ENCODE measurements around the gene IPO7. TPM values are rescaled to one million over a fixed set of nuclear protein-coding genes. Genes with fewer than 3 reads are reported as not detected.

IPO7 gene
- total and polyA plus RNA-seq, 2 of the 13 experiments (the other 11 are each of a cell fraction or from before 2014, with no cell fraction given): 59.4 to 98.4 TPM

DNA sequence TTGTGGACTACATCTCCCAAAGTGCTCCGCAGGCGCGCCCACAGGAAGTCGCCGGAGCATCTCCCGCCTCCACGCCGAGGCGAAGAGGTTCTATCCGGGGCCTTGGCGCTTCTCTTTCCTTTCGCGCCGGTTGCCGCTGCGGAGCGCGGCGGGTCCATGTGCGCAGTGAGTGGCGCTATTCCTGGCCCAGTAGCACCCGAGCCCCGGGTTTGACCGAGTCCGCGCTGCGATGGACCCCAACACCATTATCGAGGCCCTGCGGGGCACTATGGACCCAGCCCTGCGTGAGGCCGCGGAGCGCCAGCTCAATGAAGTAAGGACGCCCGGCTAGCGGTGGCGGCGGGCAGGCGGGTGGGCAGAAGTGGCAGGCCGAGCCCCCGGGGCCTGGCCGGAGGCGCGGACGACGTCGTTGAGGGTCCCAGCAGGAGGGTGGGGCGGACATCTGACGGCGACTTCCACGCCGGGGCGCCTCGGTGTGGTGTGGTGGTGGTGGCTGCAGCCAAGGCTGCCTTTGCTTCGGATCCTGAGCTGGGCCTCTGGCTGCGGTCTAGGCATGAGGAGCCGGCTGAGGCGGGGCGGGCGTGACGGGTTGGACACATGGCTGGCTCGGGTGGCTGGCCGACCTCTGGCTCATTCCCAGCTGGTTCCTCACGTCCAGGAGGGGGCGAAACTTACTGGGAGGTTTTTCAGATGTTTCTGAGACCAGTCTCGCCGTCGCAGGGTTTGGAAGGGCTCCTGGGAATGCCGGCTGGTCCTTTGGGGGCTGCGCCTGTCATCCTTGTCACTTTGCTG lies at the start of gene IPO7 (continued):
- TF ChIP-seq, protein P1, sequence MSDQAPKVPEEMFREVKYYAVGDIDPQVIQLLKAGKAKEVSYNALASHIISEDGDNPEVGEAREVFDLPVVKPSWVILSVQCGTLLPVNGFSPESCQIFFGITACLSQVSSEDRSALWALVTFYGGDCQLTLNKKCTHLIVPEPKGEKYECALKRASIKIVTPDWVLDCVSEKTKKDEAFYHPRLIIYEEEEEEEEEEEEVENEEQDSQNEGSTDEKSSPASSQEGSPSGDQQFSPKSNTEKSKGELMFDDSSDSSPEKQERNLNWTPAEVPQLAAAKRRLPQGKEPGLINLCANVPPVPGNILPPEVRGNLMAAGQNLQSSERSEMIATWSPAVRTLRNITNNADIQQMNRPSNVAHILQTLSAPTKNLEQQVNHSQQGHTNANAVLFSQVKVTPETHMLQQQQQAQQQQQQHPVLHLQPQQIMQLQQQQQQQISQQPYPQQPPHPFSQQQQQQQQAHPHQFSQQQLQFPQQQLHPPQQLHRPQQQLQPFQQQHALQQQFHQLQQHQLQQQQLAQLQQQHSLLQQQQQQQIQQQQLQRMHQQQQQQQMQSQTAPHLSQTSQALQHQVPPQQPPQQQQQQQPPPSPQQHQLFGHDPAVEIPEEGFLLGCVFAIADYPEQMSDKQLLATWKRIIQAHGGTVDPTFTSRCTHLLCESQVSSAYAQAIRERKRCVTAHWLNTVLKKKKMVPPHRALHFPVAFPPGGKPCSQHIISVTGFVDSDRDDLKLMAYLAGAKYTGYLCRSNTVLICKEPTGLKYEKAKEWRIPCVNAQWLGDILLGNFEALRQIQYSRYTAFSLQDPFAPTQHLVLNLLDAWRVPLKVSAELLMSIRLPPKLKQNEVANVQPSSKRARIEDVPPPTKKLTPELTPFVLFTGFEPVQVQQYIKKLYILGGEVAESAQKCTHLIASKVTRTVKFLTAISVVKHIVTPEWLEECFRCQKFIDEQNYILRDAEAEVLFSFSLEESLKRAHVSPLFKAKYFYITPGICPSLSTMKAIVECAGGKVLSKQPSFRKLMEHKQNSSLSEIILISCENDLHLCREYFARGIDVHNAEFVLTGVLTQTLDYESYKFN (CRISPR knock-in tag; conservative IDR thresholded peaks at IDR 0.05): peak; percentile 19; the same call in 1 of the 2 replicates
- TF ChIP-seq, protein P2, sequence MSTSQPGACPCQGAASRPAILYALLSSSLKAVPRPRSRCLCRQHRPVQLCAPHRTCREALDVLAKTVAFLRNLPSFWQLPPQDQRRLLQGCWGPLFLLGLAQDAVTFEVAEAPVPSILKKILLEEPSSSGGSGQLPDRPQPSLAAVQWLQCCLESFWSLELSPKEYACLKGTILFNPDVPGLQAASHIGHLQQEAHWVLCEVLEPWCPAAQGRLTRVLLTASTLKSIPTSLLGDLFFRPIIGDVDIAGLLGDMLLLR (CRISPR knock-in tag; IDR thresholded peaks at IDR 0.05): no peak
- TF ChIP-seq, protein P3, sequence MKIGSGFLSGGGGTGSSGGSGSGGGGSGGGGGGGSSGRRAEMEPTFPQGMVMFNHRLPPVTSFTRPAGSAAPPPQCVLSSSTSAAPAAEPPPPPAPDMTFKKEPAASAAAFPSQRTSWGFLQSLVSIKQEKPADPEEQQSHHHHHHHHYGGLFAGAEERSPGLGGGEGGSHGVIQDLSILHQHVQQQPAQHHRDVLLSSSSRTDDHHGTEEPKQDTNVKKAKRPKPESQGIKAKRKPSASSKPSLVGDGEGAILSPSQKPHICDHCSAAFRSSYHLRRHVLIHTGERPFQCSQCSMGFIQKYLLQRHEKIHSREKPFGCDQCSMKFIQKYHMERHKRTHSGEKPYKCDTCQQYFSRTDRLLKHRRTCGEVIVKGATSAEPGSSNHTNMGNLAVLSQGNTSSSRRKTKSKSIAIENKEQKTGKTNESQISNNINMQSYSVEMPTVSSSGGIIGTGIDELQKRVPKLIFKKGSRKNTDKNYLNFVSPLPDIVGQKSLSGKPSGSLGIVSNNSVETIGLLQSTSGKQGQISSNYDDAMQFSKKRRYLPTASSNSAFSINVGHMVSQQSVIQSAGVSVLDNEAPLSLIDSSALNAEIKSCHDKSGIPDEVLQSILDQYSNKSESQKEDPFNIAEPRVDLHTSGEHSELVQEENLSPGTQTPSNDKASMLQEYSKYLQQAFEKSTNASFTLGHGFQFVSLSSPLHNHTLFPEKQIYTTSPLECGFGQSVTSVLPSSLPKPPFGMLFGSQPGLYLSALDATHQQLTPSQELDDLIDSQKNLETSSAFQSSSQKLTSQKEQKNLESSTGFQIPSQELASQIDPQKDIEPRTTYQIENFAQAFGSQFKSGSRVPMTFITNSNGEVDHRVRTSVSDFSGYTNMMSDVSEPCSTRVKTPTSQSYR (CRISPR knock-in tag; IDR thresholded peaks at IDR 0.05; ENCODE audit: borderline replicate concordance): no peak
- peak; percentile 71; the same call in 1 of the 2 replicates for TF ChIP-seq FOXC1 (CRISPR knock-in tag; IDR thresholded peaks at IDR 0.05; ENCODE audit: borderline replicate concordance)
- TF ChIP-seq, protein P4, sequence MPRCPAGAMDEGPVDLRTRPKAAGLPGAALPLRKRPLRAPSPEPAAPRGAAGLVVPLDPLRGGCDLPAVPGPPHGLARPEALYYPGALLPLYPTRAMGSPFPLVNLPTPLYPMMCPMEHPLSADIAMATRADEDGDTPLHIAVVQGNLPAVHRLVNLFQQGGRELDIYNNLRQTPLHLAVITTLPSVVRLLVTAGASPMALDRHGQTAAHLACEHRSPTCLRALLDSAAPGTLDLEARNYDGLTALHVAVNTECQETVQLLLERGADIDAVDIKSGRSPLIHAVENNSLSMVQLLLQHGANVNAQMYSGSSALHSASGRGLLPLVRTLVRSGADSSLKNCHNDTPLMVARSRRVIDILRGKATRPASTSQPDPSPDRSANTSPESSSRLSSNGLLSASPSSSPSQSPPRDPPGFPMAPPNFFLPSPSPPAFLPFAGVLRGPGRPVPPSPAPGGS (CRISPR knock-in tag; IDR thresholded peaks at IDR 0.05): peak; percentile 90
- TF ChIP-seq, protein P5, sequence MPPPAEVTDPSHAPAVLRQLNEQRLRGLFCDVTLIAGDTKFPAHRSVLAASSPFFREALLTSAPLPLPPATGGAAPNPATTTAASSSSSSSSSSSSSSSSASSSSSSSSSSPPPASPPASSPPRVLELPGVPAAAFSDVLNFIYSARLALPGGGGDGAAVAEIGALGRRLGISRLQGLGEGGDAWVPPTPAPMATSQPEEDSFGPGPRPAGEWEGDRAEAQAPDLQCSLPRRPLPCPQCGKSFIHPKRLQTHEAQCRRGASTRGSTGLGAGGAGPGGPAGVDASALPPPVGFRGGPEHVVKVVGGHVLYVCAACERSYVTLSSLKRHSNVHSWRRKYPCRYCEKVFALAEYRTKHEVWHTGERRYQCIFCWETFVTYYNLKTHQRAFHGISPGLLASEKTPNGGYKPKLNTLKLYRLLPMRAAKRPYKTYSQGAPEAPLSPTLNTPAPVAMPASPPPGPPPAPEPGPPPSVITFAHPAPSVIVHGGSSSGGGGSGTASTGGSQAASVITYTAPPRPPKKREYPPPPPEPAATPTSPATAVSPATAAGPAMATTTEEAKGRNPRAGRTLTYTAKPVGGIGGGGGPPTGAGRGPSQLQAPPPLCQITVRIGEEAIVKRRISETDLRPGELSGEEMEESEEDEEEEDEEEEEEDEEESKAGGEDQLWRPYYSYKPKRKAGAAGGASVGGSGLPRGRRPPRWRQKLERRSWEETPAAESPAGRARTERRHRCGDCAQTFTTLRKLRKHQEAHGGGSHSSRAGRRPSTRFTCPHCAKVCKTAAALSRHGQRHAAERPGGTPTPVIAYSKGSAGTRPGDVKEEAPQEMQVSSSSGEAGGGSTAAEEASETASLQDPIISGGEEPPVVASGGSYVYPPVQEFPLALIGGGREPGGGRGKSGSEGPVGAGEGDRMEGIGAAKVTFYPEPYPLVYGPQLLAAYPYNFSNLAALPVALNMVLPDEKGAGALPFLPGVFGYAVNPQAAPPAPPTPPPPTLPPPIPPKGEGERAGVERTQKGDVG (CRISPR knock-in tag; IDR thresholded peaks at IDR 0.05; ENCODE audit: borderline replicate concordance): peak; percentile 47; the same call in 1 of the 2 replicates
- TF ChIP-seq DPF2 (CRISPR knock-in tag; IDR thresholded peaks at IDR 0.05; ENCODE audit: borderline replicate concordance, low read depth): no peak
- TF ChIP-seq, protein P6, sequence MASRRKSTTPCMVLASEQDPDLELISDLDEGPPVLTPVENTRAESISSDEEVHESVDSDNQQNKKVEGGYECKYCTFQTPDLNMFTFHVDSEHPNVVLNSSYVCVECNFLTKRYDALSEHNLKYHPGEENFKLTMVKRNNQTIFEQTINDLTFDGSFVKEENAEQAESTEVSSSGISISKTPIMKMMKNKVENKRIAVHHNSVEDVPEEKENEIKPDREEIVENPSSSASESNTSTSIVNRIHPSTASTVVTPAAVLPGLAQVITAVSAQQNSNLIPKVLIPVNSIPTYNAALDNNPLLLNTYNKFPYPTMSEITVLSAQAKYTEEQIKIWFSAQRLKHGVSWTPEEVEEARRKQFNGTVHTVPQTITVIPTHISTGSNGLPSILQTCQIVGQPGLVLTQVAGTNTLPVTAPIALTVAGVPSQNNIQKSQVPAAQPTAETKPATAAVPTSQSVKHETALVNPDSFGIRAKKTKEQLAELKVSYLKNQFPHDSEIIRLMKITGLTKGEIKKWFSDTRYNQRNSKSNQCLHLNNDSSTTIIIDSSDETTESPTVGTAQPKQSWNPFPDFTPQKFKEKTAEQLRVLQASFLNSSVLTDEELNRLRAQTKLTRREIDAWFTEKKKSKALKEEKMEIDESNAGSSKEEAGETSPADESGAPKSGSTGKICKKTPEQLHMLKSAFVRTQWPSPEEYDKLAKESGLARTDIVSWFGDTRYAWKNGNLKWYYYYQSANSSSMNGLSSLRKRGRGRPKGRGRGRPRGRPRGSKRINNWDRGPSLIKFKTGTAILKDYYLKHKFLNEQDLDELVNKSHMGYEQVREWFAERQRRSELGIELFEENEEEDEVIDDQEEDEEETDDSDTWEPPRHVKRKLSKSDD (CRISPR knock-in tag; IDR thresholded peaks at IDR 0.05; ENCODE audit: low read depth): no peak
- 0 out of 2 replicates have a peak, but pooled peaks have one; percentile 14 for TF ChIP-seq SIN3A (IDR thresholded peaks at IDR 0.05; ENCODE audit: borderline replicate concordance, low read depth, low read length)

Data from HepG2 (cell line).